Fibroblast of peridontal ligament (primary cell): ENCODE measurements around the gene INCENP.

Experiments used
- DNase-seq: peaks from one replicate; pipeline ENCODE4 v3.0.0-alpha.2; 2010; ENCODE audit errors: extremely low read depth

Gene INCENP

DNA sequence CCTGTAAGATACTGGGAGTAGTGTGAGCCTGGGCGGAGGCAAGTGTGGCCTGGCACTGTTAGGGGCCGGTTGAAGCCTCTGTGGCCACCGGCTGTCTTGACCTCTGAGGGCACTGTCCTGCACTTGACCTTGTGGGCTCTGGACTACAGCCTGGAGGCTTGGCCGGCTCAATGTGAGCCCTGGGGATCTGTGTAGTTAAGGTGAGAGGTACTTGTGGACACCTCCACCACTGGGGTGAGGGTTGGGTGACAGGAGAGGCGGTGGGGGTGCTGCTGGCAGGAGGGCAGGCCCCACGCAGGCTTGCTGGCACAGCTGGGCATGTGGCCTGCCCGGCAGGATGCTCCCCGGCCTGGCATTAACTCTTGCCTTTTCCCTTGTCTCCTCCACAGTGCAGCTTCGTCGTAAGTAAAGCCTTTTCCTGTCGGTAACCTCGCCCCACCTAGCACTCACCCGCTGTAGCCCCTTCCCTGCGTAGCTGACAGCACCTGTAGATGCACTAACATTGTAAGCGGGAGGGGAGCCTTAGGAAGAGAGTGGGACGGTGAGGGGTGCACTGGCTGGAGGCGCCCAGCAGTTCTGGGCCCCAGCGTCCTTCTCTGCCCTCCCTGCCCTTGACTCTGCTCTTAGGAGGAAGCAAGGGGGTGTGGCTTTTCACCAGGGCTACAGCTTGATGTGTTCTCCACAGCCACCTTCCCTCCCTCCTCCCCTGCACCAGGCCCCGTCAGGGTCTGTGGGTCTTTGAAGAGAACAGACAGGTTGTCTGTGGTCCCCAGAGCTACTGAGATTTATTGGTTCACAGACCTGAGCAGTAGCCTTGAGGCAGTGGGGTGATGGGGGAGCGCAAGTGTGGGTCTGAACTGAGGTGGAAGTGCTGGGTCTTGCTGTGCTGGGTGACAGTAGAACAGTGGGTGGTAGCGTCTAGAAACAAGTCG, 17.6 kb downstream of the INCENP start:
- no peak for DNase-seq

DNA sequence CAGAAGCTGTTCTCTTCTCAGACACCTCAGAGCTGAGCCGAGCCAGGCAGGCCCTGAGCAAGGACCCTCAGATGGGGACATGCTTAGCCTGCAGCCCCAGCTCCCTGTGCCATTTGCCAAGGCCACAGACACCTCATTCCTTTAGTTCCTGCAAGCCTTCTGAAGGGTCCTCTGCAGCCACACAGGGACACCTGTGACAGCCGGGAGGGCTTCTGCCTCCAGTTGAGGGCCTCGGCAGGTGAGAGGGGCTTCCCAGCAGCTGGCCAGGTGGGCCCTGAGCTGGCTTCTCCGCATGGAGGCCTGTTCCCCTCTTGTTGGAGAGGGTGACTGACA, 18.2 kb downstream of the INCENP start:
- no peak for DNase-seq

DNA sequence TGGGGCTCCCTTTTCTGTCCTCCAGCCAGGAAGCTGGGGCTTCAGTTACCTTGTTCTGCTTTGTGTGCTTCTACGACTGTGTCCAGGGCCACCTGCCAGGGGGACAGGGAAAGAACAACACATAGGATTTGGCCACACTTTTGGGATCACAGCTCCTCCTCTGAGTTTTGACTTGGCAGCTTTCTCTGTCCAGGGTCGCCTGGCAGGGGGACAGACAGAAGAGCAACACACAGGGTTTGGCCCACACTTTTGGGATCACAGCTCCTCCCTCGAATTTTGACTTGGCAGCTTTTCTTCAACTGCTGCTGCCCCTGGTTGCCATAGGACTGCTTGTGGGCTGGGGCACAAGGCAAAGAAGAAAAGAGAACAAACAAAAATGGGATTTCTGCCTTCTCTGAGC, 19.1 kb downstream of the INCENP start:
- DNase-seq = no peak

DNA sequence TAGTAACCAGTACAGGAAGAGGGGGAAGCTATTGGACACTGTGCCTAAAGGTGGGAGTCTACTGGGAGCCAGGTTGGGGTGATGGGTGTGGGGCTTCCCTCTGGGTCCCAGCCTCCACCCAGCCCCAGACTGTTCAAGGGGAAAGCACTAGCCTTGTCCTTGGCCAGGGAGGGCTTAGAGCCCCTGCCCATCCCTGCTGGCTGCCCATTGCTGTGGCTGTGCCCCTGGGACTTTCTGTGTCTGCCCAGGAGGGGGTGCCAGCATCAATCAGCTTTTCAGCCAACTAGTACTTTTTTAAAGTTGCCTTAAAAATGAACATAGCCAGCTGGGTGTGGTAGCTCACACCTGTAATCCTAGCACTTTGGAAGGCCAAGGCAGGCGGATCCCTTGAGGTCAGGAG, 19.9 kb downstream of the INCENP start:
- DNase-seq = no peak

DNA sequence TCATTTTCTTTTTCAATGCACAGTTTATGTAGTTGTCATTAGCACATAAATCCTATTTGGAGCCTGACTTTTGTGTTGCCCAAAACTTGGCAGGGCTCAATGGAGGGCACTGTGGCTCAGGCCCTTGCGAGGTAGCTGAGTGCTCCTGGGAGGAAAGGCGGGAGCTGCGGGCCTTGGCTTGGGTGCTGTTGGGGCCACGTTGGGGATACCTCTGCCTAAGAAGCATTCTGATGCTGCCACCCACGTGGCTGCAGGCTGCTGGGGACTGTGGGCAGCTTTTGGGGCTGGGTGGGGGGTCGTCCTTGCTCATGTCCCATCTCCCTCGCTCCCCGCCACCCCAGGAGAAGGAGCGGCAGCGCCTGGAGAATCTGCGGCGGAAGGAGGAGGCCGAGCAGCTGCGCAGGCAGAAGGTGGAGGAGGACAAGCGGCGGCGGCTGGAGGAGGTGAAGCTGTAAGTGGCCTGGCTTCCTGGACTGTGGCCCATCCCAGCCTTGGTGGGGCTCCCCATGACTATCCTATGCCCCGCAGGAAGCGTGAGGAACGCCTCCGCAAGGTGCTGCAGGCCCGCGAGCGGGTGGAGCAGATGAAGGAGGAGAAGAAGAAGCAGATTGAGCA, 20.9 kb downstream of the INCENP start:
- DNase-seq = no peak

DNA sequence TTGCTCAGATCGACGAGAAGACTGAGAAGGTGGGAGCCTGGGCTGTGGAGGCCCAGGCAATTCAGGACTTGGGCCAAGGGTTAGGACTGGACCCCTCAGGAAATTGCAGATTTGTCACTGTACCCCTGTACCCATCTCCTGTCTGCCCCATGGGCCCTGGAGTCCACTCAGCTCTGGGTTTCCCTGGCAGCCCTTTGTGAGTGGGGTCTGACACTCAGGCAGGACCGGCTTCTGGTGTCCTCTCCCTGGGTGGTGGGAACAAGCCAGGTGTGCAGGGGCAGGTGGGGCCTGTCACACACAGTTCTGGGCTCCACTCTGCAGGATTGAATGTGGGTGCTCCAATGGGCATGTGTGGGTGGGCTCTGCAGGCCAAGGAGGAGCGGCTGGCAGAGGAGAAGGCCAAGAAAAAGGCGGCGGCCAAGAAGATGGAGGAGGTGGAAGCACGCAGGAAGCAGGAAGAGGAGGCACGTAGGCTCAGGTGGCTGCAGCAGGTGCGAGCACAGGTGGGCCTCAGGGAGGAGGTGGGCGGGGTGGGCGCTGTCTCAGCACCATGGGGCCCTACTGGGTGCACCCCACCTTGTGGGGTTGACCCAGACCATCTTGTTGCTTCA, 21.6 kb downstream of the INCENP start:
- DNase-seq = no peak

DNA sequence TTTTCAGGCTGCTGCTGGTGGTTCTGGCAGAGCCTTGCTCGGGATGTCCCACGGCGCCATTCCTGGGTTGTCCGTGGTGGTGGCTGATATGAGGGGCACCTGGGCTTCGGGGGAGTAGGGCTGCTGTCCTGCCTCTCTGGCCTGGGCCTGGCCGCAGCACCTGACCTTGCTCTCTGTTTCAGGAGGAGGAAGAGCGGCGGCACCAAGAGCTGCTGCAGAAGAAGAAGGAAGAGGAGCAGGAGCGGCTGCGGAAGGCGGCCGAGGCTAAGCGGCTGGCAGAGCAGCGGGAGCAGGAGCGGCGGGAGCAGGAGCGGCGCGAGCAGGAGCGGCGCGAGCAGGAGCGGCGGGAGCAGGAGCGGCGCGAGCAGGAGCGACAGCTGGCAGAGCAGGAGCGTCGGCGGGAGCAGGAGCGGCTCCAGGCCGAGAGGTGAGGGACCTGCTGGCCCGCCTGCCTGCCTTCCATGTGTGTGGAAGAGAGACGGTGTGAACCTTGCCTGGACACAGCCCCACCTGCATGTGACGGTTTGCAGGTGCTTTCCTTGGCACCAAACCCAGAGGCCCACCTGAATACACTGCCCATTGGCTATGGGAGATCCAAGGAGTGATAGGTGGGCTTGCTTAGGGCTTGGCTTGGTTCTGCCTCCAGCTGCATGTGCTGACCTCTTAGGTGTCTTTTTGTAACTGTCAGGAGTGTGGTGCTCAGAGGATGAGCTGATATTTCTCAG, 22.8 kb downstream of the INCENP start:
- no peak for DNase-seq

DNA sequence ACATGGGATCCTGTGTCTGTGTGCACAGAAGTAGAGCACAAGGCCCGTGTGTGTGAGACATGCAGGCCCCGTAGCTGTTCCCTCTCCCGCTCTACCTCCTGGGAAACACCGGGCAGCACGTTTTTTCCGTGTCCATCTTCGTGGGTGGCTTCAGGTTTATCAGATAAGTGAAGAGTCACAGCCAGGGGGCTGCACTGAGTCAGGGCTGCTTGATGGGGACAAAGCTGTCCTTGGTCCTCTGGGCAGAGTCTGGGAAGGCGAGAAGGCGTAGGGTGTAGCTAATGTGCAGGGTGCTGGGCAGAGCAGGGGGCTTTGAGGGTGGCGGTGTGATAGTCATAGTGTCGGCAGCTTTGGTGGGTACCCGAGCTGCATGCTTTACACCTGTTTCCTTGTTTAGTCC, 23.7 kb downstream of the INCENP start:
- no peak for DNase-seq

DNA sequence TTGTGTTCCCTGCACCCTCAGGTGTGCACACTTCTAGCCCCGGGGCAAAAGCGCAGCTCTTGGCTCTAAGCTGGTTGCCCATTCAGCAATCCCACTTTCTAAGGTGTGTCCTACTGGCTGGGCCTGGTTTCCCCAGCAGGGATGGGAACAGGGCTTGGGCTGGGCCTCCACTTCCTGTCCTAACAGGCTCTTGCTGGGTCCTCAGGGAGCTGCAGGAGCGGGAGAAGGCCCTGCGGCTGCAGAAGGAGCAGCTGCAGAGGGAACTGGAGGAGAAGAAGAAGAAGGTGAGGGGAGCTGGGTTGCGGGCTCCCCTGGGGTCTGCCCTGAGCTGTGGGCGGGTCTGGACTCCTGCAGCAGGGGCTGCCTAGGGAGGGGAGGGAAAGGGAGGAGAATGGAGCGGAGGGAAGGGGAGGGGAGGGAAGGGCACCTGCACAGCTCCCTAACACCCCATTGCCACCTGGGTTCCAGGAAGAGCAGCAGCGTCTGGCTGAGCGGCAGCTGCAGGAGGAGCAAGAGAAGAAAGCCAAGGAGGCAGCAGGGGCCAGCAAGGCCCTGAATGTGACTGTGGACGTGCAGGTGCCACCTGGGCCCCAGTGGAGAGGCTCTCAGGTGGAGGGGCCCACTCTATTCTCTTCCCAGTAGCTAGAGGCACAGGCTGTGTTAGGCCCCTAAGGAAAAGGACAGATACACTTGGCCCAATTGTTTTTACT, 24.6 kb downstream of the INCENP start:
- DNase-seq = no peak

DNA sequence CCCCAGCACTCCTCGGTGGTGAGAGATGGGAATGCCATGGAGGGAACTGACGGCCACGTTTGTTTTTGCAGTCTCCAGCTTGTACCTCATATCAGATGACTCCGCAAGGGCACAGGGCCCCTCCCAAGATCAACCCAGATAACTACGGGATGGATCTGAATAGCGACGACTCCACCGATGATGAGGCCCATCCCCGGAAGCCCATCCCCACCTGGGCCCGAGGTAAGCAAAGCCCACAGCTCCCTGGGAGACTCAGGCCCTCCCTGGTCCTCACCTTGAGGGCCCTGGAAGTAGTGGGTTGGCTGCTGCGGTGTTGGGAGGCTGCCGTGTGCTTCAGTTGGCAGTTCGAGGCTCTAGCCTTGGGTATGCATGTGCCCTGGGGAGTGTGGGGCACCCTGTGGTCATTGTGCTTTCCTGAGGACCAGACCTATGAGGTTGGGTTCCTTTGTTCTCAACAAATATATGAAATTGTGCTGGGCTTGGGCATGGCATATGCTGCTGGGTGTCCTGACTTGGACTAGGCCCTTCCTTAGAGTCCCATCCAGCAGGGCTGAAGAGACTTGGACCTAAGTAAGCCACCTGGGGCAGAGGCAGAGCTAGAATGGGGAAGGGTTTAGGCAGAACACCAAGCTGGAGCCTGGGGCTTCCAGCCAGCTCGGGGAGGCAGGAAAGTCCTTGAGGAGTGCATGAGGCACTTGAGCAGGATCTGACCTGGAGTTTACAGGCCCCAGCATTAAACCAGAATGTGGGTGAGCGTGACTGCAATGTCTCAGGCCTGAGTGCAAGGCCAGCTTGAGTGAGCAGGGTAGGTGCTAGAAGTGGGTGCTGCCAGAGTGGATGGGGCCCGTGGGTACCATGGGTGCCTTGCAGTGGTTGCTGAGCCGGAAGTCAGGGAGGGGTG, 26.4 kb downstream of the INCENP start:
- no peak for DNase-seq

DNA sequence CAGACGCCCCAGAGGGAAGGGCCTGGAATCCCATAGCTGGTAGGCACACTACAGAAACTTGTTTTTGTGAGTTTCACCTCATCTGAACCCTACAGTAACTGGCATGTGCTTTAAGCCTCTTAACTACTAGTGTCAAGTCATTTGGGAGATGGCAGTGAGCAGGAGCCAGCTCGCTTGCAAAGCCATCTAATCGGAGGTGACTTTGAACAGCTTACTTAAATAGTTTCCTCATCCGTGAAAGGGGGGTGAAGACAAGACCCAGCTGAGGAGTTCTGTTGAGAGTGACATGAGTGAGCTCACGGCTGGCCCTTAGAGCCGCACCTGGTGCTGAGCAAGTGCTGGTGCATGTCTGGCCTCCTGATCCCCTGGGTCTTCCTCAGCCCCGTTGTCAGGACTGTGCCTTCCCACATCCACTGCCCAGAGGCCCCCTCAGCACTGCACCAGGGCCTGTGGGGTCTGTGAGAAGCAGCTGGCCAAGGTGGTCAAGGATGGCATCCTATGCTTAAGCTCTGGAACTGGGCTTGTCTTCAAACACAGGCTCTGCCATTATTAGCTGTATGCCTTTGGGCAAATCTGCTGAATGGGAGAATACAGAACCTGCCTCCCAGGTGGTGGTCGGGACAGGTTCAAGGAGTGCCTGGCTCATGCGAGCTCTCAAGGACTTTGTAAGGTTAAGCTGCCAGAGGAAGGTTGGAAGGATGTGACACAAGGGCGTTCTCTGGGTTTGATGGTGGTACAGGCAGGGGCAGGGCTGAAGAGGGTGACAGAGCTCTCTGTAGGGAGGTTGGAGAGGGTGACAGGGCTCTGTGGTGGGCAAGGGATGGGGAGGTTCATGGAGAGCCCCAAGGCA, 27.3 kb downstream of the INCENP start:
- no peak for DNase-seq

DNA sequence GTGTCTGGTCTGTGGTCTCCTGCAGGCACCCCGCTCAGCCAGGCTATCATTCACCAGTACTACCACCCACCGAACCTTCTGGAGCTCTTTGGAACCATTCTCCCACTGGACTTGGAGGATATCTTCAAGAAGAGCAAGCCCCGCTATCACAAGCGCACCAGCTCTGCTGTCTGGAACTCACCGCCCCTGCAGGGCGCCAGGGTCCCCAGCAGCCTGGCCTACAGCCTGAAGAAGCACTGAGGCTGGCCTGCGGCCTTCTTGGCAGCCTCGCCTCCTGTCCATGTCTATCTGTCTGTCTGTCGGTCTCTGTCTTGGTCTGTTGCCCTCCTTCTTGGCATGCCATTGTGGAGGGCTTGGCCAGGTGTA, 27.9 kb downstream of the INCENP start:
- no peak for DNase-seq

DNA sequence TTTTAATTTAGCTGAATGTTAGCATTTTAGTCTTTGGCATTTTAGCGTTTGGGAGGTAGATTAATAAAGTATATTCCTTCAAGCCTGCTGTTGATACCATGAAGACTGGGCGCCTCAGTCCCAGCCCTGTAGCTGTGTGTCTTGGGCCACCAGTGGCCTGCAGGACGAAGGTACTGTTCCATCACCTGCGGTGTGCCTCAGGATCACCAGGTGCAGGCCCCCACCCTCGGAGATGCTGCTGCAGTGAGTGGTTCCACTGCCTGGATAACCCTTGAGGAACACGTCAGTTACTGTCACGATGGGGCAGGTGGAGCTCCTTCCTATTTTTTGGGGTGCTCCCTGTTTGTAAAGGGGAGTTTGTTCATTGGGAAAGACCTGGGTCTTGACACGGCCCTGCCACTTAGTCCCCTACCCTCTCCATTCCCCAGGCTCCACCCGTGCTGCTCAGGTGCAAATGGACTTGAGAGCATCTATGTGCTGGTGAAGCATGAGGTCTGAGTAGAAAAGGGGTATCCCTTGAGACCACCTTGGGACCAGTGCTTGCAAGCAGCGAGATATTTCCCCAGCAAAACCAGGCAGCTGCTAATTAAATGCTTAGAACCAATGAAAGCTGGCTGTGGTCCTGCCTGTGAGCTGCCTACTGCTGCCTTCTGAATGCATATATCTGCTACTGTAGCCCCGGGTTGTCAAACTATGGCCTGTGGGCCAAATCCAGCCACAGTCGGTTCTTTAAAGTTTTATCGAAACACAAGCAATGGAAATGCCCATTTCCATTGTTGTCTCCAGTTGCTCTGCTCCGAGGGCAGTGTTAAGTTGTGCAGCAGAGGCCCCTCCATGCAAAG, 28.7 kb downstream of the INCENP start:
- no peak for DNase-seq

DNA sequence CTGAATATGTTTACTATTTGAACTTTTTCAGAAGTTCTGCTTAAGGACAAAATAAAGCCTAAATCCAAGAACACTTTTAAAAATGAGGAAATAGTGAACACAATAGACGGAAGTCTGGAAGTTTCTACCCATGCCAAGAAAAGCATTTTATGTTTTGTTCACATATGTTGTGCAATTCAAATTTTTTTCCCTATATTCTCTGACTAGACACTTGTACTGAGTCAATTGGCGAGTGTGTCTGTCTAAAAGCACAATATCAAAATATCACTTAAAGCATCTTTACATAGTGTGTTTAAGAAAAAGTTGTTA, 29.2 kb downstream of the INCENP start:
- no peak for DNase-seq

DNA sequence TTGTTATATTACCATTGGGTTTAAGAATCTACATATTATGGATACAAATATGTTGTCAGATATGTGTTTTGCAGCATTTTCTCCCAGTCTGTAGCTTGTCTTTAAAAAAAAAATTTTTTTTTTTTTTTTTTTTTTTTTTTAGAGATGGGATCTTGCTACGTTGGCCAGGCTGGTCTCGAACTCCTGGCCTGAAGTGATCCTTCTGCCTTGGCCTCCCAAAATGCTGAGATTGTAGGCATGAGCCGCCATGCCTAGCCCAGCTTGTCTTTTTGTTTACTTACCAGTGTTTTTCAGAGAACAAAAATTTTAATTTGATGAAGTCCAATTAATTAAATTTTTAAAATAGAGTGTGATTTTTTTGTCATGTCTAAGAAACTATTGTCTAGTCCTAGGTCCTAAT, 29.8 kb downstream of the INCENP start:
- no peak for DNase-seq

DNA sequence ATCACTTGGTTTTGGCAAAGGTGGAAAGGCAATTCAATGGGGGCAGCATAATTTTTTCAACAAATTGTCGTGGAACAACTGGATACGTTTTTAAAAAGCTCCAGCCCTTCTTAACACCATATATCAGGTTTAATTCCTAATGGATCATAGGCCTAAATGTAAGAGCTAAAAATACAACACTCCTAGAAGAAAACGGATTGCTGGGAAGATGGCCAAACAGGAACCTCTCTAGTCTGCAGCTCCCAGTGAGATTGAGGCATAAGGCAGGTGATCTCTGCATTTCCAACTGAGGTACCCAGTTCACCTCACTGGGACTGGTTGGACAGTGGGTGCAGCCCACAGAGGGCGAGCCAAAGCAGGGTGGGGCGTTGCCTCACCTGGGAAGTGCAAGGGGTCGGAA, 33.8 kb downstream of the INCENP start:
- DNase-seq = no peak

DNA sequence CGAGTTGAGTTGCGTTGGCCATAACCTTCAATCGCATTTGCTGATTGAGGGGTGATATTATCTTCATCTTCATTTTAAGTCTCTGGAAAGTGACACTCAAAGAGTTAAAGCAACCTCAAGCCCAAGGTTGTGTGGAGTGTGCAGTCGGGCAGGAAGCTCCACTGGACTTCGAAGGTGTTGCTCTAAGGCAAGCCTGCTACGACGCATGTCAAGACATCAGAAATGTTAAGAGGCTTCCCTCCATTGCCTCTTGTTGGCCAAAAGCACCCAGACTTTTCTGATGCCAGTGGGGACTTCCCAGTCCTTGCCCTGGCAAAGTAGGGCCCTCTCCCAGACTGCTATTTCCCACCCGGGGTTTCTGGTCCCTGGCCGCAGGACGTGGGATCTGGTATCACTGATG, 42.6 kb downstream of the INCENP start:
- no peak for DNase-seq

DNA sequence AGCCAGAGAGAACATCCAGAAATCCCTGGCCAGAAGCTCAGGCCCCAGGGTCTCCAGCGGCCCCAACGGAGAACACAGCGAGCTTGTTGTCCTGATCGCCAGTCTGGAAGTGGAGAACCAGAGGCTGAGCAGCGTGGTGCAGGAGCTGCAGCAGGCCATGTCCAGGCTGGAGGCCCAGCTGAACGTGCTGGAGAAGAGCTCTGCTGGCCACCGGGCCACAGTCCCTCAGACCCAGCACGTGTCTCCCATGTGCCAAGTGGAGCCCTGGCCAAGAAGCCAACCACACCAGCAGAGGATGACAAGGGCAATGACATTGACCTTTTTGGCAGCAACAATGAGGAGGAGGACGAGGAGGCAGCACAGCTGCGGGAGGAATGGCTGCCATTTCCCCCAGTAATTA, 45.6 kb downstream of the INCENP start:
- DNase-seq = no peak

DNA sequence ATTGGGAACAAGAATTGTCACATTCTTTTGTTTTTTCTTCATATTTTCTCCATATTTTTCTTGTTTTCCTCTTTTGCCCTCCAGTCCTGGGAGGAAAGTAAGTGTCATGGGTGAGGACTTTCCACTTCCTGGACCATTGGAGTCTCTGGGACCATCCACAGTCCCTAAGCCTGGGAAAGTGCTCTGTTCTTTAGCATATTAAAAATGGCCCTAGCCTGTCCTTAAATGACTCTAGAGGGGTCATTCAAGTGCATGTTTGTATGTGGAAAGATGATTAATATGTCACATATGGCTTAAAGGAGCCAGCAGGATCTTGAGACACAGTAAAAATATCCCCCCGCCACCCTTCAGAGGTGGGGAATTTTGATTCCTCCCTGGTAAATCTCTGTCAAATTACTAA, 46.1 kb downstream of the INCENP start:
- no peak for DNase-seq
